Amygdala (tissue), 56 donors: ENCODE data around the gene ZNF217.
"Not testable (repeated sequence)": the region's sequence is repeated elsewhere in the genome, so short reads cannot be mapped to it uniquely, and the experiment has no call there.

Experiments
- DNase-seq, 56 donors: peaks; one replicate each; lab custom pipeline; 2025; lab: John Stamatoyannopoulos, UW

ZNF217 gene

GRCh38 chr20:53593466-53594007 is at the start of gene ZNF217:
TSS of gene ZNF217 (minus strand) at chr20:53593839. CDS start at chr20:53582826, 11,013 bp downstream.
- peak in 28 of 56 donors; percentile 25 to 68 (median 52) for DNase-seq

GRCh38 chr20:53643031-53643832 is 49.6 kb upstream of the ZNF217 start:
- DNase-seq = no peak

- peak in 3 of 56 donors; percentile 2 to 43 (median 3) for DNase-seq
These were observed 48.8 kb upstream of the ZNF217 start for GRCh38 chr20:53642196-53643030.

GRCh38 chr20:53639647-53640440 is 46.2 kb upstream of the ZNF217 start:
- no peak for DNase-seq

- no peak for DNase-seq
These were observed 45.5 kb upstream of the ZNF217 start for GRCh38 chr20:53639128-53639527.

- DNase-seq = not testable (repeated sequence)
These were observed 43.7 kb upstream of the ZNF217 start for GRCh38 chr20:53637310-53637709.

GRCh38 chr20:53636540-53637097 is 43.0 kb upstream of the ZNF217 start:
- DNase-seq = no peak

GRCh38 chr20:53635221-53635620 is 41.6 kb upstream of the ZNF217 start:
- no peak for DNase-seq

GRCh38 chr20:53631909-53632662 is 38.4 kb upstream of the ZNF217 start:
- peak in 1 of 56 donors; percentile 20 for DNase-seq

- DNase-seq = no peak
These were observed 35.8 kb upstream of the ZNF217 start for GRCh38 chr20:53629436-53629835.

- not testable (repeated sequence) for DNase-seq
These were observed 35.1 kb upstream of the ZNF217 start for GRCh38 chr20:53628758-53629157.

- no peak for DNase-seq
These were observed 34.4 kb upstream of the ZNF217 start for GRCh38 chr20:53628076-53628475.

GRCh38 chr20:53627001-53627400 is 33.4 kb upstream of the ZNF217 start:
- not testable (repeated sequence) for DNase-seq

GRCh38 chr20:53626584-53626983 is 32.9 kb upstream of the ZNF217 start:
- DNase-seq = no peak

GRCh38 chr20:53625311-53626129 is 31.9 kb upstream of the ZNF217 start:
- no peak for DNase-seq

GRCh38 chr20:53624927-53625250 is 31.2 kb upstream of the ZNF217 start:
- not testable (repeated sequence) for DNase-seq

- peak in 37 of 56 donors; percentile 2 to 59 (median 20) for DNase-seq
These were observed 30.0 kb upstream of the ZNF217 start for GRCh38 chr20:53623454-53624211.

GRCh38 chr20:53623134-53623453 is 29.5 kb upstream of the ZNF217 start:
- DNase-seq = no peak
